Embryonic facial prominence (tissue), 1 donor: ENCODE measurements around the gene LALBA.
"Not testable (repeated sequence)": the region's sequence is repeated elsewhere in the genome, so short reads cannot be mapped to it uniquely, and the experiment has no call there.

Experiments used
- DNase-seq: peaks from one replicate; pipeline ENCODE4 v3.0.0-alpha.2; 2016; ENCODE audit errors: extremely low spot score

Gene LALBA

GRCh38 chr12:48532601-48533000 lies 37.2 kb downstream of the LALBA start:
- no peak for DNase-seq

GRCh38 chr12:48527891-48528670 lies 41.8 kb downstream of the LALBA start:
- DNase-seq, result no peak

- no peak for DNase-seq
Observed at GRCh38 chr12:48525332-48525731, 44.5 kb downstream of the LALBA start, which contains the start of gene OR8S1. Gene OR8S1 (plus strand): TSS chr12:48525632. CDS start chr12:48525632, 0 bp downstream.

GRCh38 chr12:48520381-48520780 lies 49.5 kb downstream of the LALBA start:
- DNase-seq, result not testable (repeated sequence)
